Measurements from ENCODE around the gene DUOXA1.

The DUOXA1 gene

DNA sequence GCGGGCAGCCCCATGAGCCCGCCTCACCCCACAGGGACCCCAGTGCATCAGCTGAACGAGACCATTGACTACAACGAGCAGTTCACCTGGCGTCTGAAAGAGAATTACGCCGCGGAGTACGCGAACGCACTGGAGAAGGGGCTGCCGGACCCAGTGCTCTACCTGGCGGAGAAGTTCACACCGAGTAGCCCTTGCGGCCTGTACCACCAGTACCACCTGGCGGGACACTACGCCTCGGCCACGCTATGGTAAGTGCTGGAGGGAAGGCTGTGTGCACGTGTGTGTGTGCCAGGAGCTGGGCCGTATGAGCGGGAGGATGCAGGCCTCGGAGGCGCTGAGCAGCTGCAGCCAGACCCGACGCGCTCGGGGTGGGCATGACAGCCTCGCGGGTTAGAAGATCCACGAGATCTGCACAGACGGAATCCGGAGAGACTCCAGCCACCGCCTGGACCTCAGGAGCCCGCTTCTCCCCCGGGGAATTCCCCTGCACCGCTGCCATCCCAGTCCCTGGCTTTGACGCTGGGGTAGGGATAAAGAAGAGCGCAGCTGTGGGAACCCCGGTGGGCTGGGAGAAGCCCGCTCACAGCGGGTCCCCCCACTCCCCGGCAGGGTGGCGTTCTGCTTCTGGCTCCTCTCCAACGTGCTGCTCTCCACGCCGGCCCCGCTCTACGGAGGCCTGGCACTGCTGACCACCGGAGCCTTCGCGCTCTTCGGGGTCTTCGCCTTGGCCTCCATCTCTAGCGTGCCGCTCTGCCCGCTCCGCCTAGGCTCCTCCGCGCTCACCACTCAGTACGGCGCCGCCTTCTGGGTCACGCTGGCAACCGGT, 13.0 kb downstream of the DUOXA1 start:
- H3K9me2 ChIP-seq (replicated peaks; ENCODE audit: low read depth, low read length) = no peaks in the 10 kb centered on the region

DNA sequence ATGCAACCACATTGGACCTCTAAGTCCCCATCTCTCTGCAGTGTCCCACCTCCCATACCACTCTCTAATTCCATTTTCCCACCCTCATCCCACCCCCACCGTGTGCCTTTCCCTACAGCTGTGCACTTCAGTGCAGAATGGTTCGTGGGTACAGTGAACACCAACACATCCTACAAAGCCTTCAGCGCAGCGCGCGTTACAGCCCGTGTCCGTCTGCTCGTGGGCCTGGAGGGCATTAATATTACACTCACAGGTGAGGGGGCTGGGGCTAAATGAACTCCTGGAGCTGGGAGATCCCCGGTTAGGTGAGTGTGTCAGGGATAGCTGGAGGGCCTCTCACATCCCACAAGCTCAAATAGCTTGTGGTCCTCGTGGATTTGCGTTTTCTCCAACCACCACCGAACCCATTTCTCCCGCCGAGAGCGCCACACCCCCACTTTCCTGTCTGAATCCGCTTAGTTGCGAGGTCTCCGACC, 13.6 kb downstream of the DUOXA1 start:
- H3F3A ChIP-seq (ENCODE audit: low read depth) = no peaks in the 10 kb centered on the region
- H3K4me2 ChIP-seq (ENCODE audit: low read depth, low read length, poor library complexity, severe bottlenecking) = no peak overlapping the region
- H3K9ac ChIP-seq (ENCODE audit: low read depth, low read length, poor library complexity, severe bottlenecking) = no peak overlapping the region
- H3K27me3 ChIP-seq (ENCODE audit: insufficient read depth, low read length, poor library complexity, severe bottlenecking) = no peaks in the 10 kb centered on the region
- no peaks in the 10 kb centered on the region for H3K4me1 ChIP-seq (ENCODE audit: insufficient read depth, low read length, poor library complexity, severe bottlenecking)
- no peak overlapping the region for H2AFZ ChIP-seq (ENCODE audit: low read length)
- no peaks in the 10 kb centered on the region for H3K9me3 ChIP-seq (ENCODE audit: insufficient read depth, low read depth, low read length)
- no peaks in the 10 kb centered on the region for H3K79me2 ChIP-seq (ENCODE audit: insufficient read depth, low read length)
- no peak overlapping the region for H3K4me3 ChIP-seq (ENCODE audit: low read length, poor library complexity, severe bottlenecking)
- H3K36me3 ChIP-seq (ENCODE audit: insufficient read depth, low read length) = no peaks in the 10 kb centered on the region
- no peak for TF ChIP-seq CTCF (conservative IDR thresholded peaks at IDR 0.05; ENCODE audit: low read length)
- no peak for TF ChIP-seq EZH2phosphoT487 (IDR thresholded peaks at IDR 0.05; ENCODE audit: borderline replicate concordance)
- no peaks in the 10 kb centered on the region for H3K9me2 ChIP-seq (replicated peaks; ENCODE audit: low read depth, low read length)
- H4K20me1 ChIP-seq (ENCODE audit: insufficient read depth, low read length, poor library complexity, severe bottlenecking) = no peaks in the 10 kb centered on the region

More for the DNA sequence above, 13.0 kb downstream of the DUOXA1 start:
- no peaks in the 10 kb centered on the region for H3K36me3 ChIP-seq (ENCODE audit: insufficient read depth, low read length)
- no peaks in the 10 kb centered on the region for H3K27me3 ChIP-seq (ENCODE audit: insufficient read depth, low read length, poor library complexity, severe bottlenecking)
- no peaks in the 10 kb centered on the region for H3F3A ChIP-seq (ENCODE audit: low read depth)
- no peaks in the 10 kb centered on the region for H3K79me2 ChIP-seq (ENCODE audit: insufficient read depth, low read length)
- H3K4me1 ChIP-seq (ENCODE audit: insufficient read depth, low read length, poor library complexity, severe bottlenecking) = no peaks in the 10 kb centered on the region
- H2AFZ ChIP-seq (ENCODE audit: low read length) = no peak overlapping the region
- no peak for TF ChIP-seq EZH2phosphoT487 (IDR thresholded peaks at IDR 0.05; ENCODE audit: borderline replicate concordance)
- TF ChIP-seq CTCF (conservative IDR thresholded peaks at IDR 0.05; ENCODE audit: low read length) = no peak
- no peak overlapping the region for H3K4me2 ChIP-seq (ENCODE audit: low read depth, low read length, poor library complexity, severe bottlenecking)
- H3K4me3 ChIP-seq (ENCODE audit: low read length, poor library complexity, severe bottlenecking) = no peak overlapping the region
- no peak overlapping the region for H3K9ac ChIP-seq (ENCODE audit: low read depth, low read length, poor library complexity, severe bottlenecking)
- no peaks in the 10 kb centered on the region for H4K20me1 ChIP-seq (ENCODE audit: insufficient read depth, low read length, poor library complexity, severe bottlenecking)
- H3K9me3 ChIP-seq (ENCODE audit: insufficient read depth, low read depth, low read length) = no peaks in the 10 kb centered on the region

- Histone ChIP-seq H3K9me3 (ENCODE audit: insufficient read depth, low read depth, low read length) (no peaks in the 10 kb centered on the region), H3K79me2 (ENCODE audit: insufficient read depth, low read length) (no peaks in the 10 kb centered on the region), H3K4me1 (ENCODE audit: insufficient read depth, low read length, poor library complexity, severe bottlenecking) (no peaks in the 10 kb centered on the region), H4K20me1 (ENCODE audit: insufficient read depth, low read length, poor library complexity, severe bottlenecking) (no peaks in the 10 kb centered on the region), H3K4me2 (ENCODE audit: low read depth, low read length, poor library complexity, severe bottlenecking) (no peak overlapping the region), H3K27me3 (ENCODE audit: insufficient read depth, low read length, poor library complexity, severe bottlenecking) (no peaks in the 10 kb centered on the region), H3K9me2 (replicated peaks; ENCODE audit: low read depth, low read length) (no peaks in the 10 kb centered on the region), H3F3A (ENCODE audit: low read depth) (no peaks in the 10 kb centered on the region), H3K9ac (ENCODE audit: low read depth, low read length, poor library complexity, severe bottlenecking) (no peak overlapping the region), H3K4me3 (ENCODE audit: low read length, poor library complexity, severe bottlenecking) (no peak overlapping the region), H3K36me3 (ENCODE audit: insufficient read depth, low read length) (no peaks in the 10 kb centered on the region), H2AFZ (ENCODE audit: low read length) (no peak overlapping the region)
- TF ChIP-seq CTCF (conservative IDR thresholded peaks at IDR 0.05; ENCODE audit: low read length) = no peak
- no peak for TF ChIP-seq EZH2phosphoT487 (IDR thresholded peaks at IDR 0.05; ENCODE audit: borderline replicate concordance)
These were observed 14.3 kb downstream of the DUOXA1 start for GRCh38 chr15:45115312-45115820.

All from Loucy (cell line).